GM23338 (cell line): ENCODE results near the gene KCNIP2.

Experiments
- CREB1 ChIP-seq: fragments of 250-450 bp; sonication (Bioruptor Pico); IDR thresholded peaks from 2 replicates; pipeline ENCODE4 v1.5.0; 2020; ENCODE audit warnings: low read depth, mild to moderate bottlenecking, moderate library complexity
- CTCF ChIP-seq, 2 experiments: fragments of 200-600 bp in 1 of 2; sonication (generic) in 1 of 2; conservative IDR thresholded peaks; 2 replicates each; pipeline versions ENCODE4 v1.5.1 to v1.6.1; 2016 to 2017; ENCODE audit warnings: antibody characterized with exemption in 2 of 2, low read depth in 2 of 2, mild to moderate bottlenecking in 2 of 2, moderate library complexity in 1 of 2
- ETS1 ChIP-seq: IDR thresholded peaks from 2 replicates; pipeline ENCODE4 v1.6.1; 2016; ENCODE audit warnings: antibody characterized with exemption
- EZH2 ChIP-seq: fragments of 200-600 bp; sonication (generic); IDR thresholded peaks from one replicate; pipeline ENCODE4 v1.8.0; 2017; ENCODE audit warnings: antibody characterized with exemption, mild to moderate bottlenecking, low read depth; ENCODE audit not compliant: unreplicated experiment
- EZH2phosphoT487 ChIP-seq: fragments of 200-600 bp; sonication (generic); IDR thresholded peaks from one replicate; pipeline ENCODE4 v1.8.1; 2018; ENCODE audit warnings: antibody characterized with exemption; ENCODE audit not compliant: unreplicated experiment
- JUNB ChIP-seq: IDR thresholded peaks from one replicate; pipeline ENCODE4 v1.6.1; 2016; ENCODE audit warnings: antibody characterized with exemption; ENCODE audit not compliant: unreplicated experiment
- POLR2AphosphoS5 ChIP-seq: IDR thresholded peaks from 2 replicates; pipeline ENCODE4 v1.6.1; 2016; ENCODE audit warnings: antibody characterized with exemption, low read depth
- REST ChIP-seq: IDR thresholded peaks from one replicate; pipeline ENCODE4 v1.6.1; 2018; ENCODE audit warnings: antibody characterized with exemption; ENCODE audit not compliant: unreplicated experiment
- ZNF331 ChIP-seq: fragments of 250-450 bp; sonication (Bioruptor Pico); IDR thresholded peaks from 2 replicates; pipeline ENCODE4 v1.5.0; 2020; ENCODE audit warnings: low read depth, mild to moderate bottlenecking, moderate library complexity

GRCh38 chr10:101839002-101839401, 4.6 kb downstream of the KCNIP2 start:
- no peak for TF ChIP-seq CTCF (conservative IDR thresholded peaks at IDR 0.05; ENCODE audit: low read depth in 2 of 2)
- TF ChIP-seq POLR2AphosphoS5 = no peak
- no peak for TF ChIP-seq EZH2
- TF ChIP-seq REST = no peak
- no peak for TF ChIP-seq EZH2phosphoT487
- TF ChIP-seq ZNF331 (CRISPR knock-in tag) = no peak
- no peak for TF ChIP-seq JUNB
- TF ChIP-seq CREB1 (CRISPR knock-in tag) = no peak
- no peak for TF ChIP-seq ETS1
